Adipose tissue (tissue), 3 donors: ENCODE measurements around the gene PARL. TPM values are rescaled to one million over a fixed set of nuclear protein-coding genes. Genes with fewer than 3 reads are reported as not detected.

Experiments used
- H3K27ac ChIP-seq: one replicate; pipeline ENCODE4 v1.5.1; 2013; ENCODE audit warnings: low read depth, low read length
- WGBS, 3 donors: extraction: QIAGEN DNeasy Blood & Tissue Kit; methylation state at CpG; one replicate each; pipeline ENCODE4 v1.1.7; 2013; 5-methylcytosine and 5-hydroxymethylcytosine counted together
- polyA plus RNA-seq, 3 donors: library from polyadenylated mRNA; stranded (reverse); fragments of 200-250 nt; gene quantifications; one replicate each; pipeline ENCODE4 v1.2.3, GENCODE V29; 2013
- donor health status: healthy with polysubstance abuse.
- donor health status: Bipolar disorder and iron deficiency.
- donor health status: healthy.

Gene PARL
- polyA plus RNA-seq, 3 donors: 34.8 to 60.8 (median 47.5) TPM

DNA sequence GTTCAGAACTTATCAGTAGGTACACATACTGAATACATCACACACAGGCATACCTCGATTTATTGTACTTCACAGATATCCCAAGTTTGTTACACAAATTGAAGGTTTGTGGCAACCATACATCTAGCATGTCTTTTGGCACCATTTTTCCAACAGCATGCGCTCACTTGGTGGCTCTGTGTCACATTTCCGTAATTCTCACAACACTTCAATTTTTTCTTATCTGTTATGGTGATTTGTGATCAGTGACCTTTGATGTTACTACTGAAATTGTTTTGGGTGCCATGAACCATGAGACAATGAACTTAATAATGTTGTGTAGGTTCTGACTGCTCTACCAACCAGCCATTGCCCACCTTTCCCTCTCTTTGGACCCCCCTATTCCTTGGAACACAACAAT lies 10.8 kb downstream of the PARL start:
- H3K27ac ChIP-seq: no peak overlapping the region
- 56 to 91% (median 86%) methylated on average over 3 of the region's 3 CpGs for WGBS, 3 donors

DNA sequence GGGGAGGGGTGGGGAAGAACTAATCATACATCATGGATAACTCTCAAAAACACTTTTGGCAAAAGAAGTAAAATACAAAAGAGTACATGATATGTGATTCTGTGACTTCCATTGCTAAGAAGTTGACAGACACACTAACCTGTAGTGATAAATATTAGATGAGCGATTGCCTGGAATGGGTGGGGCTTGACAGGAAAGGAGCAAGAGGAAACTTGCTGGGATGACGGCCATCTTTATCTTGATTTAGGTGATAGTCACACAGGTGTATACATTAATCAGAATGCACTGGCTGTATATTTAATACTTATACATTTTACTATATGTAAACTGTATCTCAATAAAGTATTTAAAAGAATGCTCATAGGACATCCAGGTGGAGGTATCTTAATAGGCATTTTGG lies 13.1 kb downstream of the PARL start:
- WGBS, 3 donors: 67 to 75% (median 74%) methylated on average over 2 of the region's 2 CpGs
- H3K27ac ChIP-seq: no peak overlapping the region

- H3K27ac ChIP-seq: no peak overlapping the region
- WGBS, 3 donors: 67 to 91% (median 77%) methylated on average over 3 of the region's 3 CpGs
These were observed 14.1 kb downstream of the PARL start for GRCh38 chr3:183870563-183870962.

- no peak overlapping the region for H3K27ac ChIP-seq
- WGBS, 3 donors: 51 to 88% (median 68%) methylated on average over 1 of the region's 1 CpG
These were observed 15.9 kb downstream of the PARL start for GRCh38 chr3:183868796-183869195.

DNA sequence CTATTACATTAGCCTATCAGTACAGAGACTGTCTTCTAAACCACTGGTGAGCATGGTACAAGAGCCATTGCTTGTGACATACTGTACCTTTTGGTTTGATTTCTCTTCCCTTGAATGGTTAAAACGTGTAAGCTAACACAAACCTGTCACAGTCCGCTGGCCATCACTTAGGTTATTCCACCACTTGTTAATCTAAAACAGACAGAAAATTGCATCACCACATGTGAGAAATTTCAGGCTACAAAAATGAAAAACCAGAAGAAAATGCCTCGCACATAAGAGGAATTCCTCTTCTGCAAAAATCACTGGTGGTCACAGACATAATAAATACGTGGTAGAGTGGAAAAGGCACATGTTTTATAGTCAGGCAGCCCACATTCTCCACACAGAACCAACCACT lies 22.1 kb downstream of the PARL start:
- no peak overlapping the region for H3K27ac ChIP-seq
- 84 to 91% (median 90%) methylated on average over 4 of the region's 4 CpGs for WGBS, 3 donors

DNA sequence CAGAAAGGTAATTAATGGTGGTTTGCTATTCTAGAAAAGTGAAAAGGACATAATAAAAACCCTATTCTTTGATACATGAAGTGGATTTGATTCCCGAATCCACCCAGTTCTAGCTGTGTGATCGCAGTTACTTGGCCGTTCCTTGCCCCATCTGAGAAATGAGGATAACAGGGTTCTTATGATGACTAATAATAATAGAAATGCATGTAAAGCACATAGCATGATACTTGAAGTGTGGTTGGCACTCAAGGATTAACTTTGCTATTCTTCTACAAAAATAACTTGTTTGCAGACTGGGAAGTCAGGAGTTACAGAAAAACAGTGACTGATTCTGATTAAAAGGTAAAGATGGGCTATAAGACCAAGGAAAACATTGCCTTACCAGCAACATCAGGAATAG lies 26.8 kb downstream of the PARL start:
- WGBS, 3 donors: 94 to 97% (median 97%) methylated on average over 3 of the region's 3 CpGs
- no peak overlapping the region for H3K27ac ChIP-seq

DNA sequence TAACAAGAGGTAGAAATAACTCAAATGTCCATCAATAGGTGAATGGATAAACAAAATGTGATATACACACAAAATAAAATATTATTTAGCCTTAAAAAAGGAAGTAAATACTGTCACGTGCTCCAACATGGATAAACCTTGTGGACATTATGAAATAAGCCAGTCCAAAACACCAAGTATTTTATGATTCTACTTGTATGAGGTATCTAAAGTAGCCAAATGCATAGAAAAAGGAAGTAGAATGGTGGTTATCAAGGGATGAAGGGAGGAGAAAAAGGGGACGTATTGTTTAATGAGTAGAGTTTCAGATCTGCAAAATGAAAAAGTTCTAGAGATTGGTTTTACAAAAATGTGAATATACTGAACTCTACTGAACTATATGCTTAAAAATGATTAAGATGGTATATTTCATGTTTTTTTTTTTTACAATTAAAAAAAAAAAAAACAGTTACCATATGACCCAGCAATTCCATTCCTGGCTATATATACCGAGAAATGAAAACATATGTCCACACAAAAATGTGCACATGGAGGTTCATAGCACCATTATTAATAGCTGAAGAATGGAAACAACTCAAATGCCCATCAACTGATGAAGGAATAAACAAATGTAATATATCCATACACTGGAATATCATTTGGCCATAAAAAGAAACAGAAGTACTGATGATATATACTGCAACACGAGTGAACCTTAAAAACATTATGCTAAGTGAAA lies 30.2 kb downstream of the PARL start:
- no peak overlapping the region for H3K27ac ChIP-seq
- 75 to 96% (median 86%) methylated on average over 4 of the region's 4 CpGs for WGBS, 3 donors

- H3K27ac ChIP-seq: no peak overlapping the region
- 74 to 90% (median 82%) methylated on average over 13 of the region's 13 CpGs for WGBS, 3 donors
These were observed 38.9 kb downstream of the PARL start for GRCh38 chr3:183845608-183846288.

- 76 to 96% (median 95%) methylated on average over 4 of the region's 4 CpGs for WGBS, 3 donors
- H3K27ac ChIP-seq: no peak overlapping the region
These were observed 39.6 kb downstream of the PARL start for GRCh38 chr3:183845090-183845489.

DNA sequence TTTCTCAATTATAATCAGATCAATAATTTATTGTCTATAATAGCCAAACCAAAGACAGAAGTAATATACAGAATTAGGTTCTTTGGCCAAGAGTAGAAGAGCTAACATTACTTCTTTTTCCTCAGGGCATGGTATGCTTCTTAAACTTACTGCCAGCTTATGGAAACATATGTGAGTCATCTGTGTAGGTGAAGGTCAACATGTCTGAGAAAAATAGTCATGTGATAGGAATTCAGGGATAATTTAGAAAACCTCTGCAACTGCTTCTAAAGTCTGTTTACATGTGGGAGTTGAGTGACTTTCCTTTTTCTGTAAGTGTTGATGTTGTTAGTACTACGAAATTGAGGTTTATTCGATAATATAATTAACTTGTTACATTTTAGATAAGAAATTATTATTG lies 40.1 kb downstream of the PARL start:
- 86 to 94% (median 91%) methylated on average over 2 of the region's 2 CpGs for WGBS, 3 donors
- no peak overlapping the region for H3K27ac ChIP-seq

DNA sequence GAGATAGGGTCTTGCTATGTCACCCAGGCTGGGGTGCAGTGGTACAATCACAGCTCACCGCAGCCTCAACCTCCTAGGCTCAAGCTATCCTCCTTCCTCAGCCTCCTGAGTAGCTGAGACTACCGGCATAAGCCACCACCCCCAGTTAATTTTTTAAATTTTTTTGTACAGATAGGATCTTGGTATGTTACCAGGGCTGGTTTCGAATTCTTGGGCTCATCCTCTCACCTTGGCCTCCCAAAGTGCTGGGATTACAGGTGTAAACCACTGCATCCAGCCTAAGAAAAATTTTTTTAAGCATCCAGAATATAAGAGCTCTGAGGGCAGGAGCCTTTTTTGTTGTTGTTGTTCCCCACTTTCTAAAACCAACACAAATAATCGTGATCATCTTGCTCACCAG lies 44.9 kb downstream of the PARL start:
- WGBS, 3 donors: 96 to 99% (median 96%) methylated on average over 4 of the region's 4 CpGs
- H3K27ac ChIP-seq: no peak overlapping the region

GRCh38 chr3:183837894-183838293 lies 46.8 kb downstream of the PARL start:
- WGBS, 3 donors: 96 to 100% (median 98%) methylated on average over 3 of the region's 3 CpGs
- no peak overlapping the region for H3K27ac ChIP-seq

DNA sequence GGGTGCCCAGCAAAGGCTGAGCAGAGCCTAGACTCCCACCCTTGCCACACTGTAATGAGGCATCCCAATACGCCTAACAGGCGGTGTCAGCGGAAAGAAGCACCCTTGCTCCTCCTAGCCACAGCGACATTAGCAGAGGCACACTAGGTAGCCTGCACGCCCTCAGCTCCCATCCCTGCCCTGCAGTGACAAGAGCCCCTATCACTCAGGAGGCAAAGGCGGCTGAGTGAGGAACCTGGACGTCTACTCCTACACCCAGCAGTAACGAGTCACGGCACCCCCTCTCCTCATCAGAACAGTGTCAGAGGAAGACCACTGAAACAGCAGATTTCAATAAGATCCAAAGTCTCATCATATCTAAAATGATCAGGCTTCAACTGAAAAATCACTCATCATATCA lies 47.3 kb downstream of the PARL start:
- WGBS, 3 donors: 93 to 95% (median 93%) methylated on average over 9 of the region's 9 CpGs
- no peak overlapping the region for H3K27ac ChIP-seq

DNA sequence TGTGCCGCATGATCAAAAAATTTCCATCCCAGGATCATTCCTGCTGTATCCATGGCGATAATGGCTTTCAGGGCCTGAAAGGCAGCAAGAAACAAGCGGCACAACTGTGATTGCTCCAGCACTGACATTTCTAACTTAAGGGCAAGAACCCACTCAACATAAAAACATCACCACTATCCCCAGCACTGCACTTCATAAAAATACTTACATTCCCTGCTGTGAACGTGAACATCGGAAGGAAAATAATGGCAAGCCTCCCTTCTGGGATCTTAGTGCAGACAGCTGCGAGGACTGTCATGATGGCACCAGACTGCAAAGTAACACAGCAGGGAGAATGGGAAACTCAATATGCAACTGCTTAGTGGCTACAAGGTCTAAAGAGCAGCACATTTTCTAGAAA lies 51.2 kb downstream of the PARL start:
- 93 to 95% (median 94%) methylated on average over 6 of the region's 6 CpGs for WGBS, 3 donors
- H3K27ac ChIP-seq: no peak overlapping the region

- 94 to 98% (median 97%) methylated on average over 9 of the region's 9 CpGs for WGBS, 3 donors
These were observed 54.5 kb downstream of the PARL start for GRCh38 chr3:183830187-183830586.

DNA sequence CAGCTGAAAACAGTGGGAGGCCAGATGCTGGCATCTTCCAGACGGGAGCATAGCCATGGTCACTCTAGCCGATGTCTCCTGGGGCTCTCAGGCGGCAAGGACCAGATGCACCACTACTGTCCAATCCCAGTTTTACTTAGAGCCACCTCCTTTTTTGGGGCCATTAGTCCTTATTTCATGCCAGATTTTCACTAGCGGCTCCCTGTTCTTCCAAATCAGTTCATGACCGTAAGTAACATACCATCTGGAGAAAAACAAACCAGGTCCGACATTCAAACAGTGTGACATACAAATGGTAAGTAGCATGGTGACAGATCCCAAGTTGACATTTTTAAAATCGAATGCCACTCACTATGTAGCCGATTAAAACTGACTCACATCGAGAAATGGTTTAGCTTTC lies 55.2 kb downstream of the PARL start:
- WGBS, 3 donors: 95 to 96% (median 96%) methylated on average over 9 of the region's 9 CpGs
- H3K27ac ChIP-seq: no peak overlapping the region

More at GRCh38 chr3:183830187-183830586, 54.5 kb downstream of the PARL start:
- H3K27ac ChIP-seq: no peak overlapping the region

DNA sequence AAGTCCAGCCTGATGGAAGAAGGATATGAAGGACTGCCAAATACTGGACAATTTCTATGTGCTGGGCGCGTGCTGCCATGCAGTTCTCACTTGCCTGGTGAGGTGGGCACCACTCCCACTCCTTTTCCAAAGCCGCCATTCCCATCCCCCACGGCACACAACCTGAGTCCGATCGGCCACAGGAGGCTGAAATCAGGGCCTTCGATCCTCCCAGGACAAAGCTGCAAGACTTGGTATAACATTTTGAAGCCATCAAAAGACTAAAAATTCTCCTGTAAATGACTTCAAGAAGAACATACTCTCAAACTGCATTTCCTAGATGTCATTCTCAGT lies 56.2 kb downstream of the PARL start:
- H3K27ac ChIP-seq: no peak overlapping the region
- 91 to 98% (median 94%) methylated on average over 7 of the region's 7 CpGs for WGBS, 3 donors

DNA sequence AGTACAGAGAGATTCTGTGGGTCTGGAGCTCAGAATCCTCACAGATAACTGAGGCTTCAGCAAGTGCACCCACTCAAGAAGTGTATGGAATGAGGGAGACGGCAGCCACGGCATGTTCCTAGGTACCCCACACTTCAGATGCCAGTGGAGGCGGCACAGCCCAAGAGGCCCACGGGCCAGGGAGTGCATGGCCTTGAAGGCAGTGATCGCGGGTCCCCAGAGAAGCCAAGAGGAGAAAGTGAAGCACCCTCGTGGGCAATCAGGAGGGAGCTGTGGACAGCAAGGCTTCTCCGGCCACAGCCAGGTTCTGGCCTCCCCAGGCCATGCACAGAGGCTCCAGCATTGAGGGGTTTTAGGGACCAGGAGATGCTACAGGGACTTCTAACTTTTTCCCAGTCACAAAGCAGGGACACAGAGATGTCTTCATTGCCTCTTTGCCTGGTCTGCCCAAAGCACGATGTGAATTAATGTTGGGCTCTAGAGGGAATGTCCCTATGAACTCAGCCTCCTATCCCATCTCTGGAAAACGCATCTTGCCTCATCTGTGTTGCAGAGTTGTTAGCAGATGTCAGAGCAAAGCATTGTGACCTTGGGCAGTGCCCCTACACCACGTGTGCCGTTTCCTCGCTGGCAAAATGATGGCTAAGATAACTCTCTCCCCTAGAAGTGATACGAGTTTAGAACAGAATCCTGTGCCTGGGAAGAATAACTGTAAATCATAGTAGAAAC lies 56.7 kb downstream of the PARL start:
- 67 to 91% (median 80%) methylated on average over 14 of the region's 14 CpGs for WGBS, 3 donors
- no peak overlapping the region for H3K27ac ChIP-seq

DNA sequence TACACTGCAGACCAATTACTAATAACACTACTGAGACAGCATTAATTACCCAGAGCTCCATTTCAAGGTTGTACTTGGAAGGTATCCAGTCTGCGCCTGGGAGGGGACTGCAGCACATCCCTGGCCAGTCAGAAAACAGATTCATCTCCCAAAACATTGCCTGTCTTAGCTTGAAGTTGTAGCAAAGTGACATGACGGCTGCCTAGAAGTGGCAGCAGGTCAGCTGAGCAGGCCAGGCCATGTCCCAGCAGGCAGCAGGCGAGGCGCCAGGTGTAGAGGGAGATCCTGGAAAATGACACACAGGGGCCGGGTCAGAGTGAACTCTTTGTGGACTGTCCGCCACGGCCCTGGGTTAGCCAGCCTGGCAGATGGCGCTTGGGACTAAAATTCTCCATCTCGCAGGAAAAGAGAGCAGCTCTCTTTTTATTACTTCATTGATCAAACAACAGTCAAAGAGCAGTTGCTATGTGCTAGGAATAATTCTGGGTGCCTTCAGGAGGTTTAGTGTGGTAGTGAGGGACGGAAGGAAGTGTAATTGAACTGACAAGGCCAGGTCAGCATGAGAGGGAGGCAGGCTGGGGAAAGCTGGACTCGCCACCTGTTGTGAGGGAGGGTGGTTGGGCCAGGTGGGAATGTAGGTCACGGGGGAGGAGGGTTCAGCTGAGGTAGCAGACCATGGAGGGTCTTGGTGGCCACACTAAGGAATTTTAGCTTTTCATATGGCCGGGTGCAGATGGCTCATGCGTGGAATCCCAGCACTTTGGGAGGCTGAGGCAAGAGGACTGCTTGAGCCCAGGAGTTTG lies 58.0 kb downstream of the PARL start:
- 71 to 94% (median 92%) methylated on average over 14 of the region's 14 CpGs for WGBS, 3 donors
- H3K27ac ChIP-seq: no peak overlapping the region
